ENCODE results near the gene AKAP10. TPM values are rescaled to one million over a fixed set of nuclear protein-coding genes. Genes with fewer than 3 reads are reported as not detected.

The AKAP10 gene
- total RNA-seq, 1 experiment from 2014 or later, result 20.2 TPM

- H2BK15ac ChIP-seq (ENCODE audit: low read depth, low read length), result no peak overlapping the region
- H2BK5ac ChIP-seq (ENCODE audit: insufficient read length, low read length), result no peak overlapping the region
- no peak overlapping the region for H3K23ac ChIP-seq (ENCODE audit: insufficient read length, low read depth, low read length)
- no peak overlapping the region for H2BK20ac ChIP-seq (ENCODE audit: low read depth, low read length, poor library complexity, severe bottlenecking)
- no peaks in the 10 kb centered on the region for H3K9me3 ChIP-seq (ENCODE audit: control insufficient read depth, low read depth, low read length)
- H3K4me1 Mint-ChIP-seq, result peaks cover 10 to 11% of the 10 kb centered on the region in 2 experiments
- no CpG with 5 or more reads among the region's 2 CpGs for WGBS (ENCODE audit: extremely low coverage, insufficient read length, low lambda C conversion rate)
- no peak overlapping the region for H3K4me3 Mint-ChIP-seq
- DNase-seq, result no peak
- no peak overlapping the region for H4K5ac ChIP-seq (ENCODE audit: insufficient read length, low read depth, low read length)
- no peak overlapping the region for H3K4ac ChIP-seq (ENCODE audit: low read depth, low read length)
- no peak overlapping the region for H3K18ac ChIP-seq (ENCODE audit: insufficient read length, low read depth, low read length)
- TF ChIP-seq CTCF (conservative IDR thresholded peaks at IDR 0.05), result no peak
- no peak overlapping the region for H3K56ac ChIP-seq (ENCODE audit: insufficient read length, low read depth, low read length)
- H3K27me3 ChIP-seq (ENCODE audit: insufficient read depth, low read length), result no peaks in the 10 kb centered on the region
- H3K9ac ChIP-seq (ENCODE audit: extremely low read depth, insufficient read length, low read length), result no peak overlapping the region
- no peaks in the 10 kb centered on the region for H3K79me1 ChIP-seq (ENCODE audit: insufficient read depth, low read depth, low read length, poor library complexity, severe bottlenecking)
- no peak overlapping the region for H2BK12ac ChIP-seq (ENCODE audit: insufficient read length, low read depth, low read length)
- no peak overlapping the region for H3K14ac ChIP-seq (ENCODE audit: insufficient read depth, low read length)
- H3T11ph ChIP-seq (ENCODE audit: low read length), result no peak overlapping the region
- H3K4me1 ChIP-seq (ENCODE audit: insufficient read depth, low read length), result no peaks in the 10 kb centered on the region; the same call in 1 of the 2 replicates
- no peak overlapping the region for H3K27ac ChIP-seq (ENCODE audit: insufficient read length, low read depth, low read length)
- peaks cover 17 to 67% (median 53%) of the 10 kb centered on the region in 3 experiments; a peak in 6 of 7 replicates for H3K36me3 Mint-ChIP-seq (ENCODE audit: insufficient read depth in 1 of 3, low read depth in 3 of 3)
- no peak overlapping the region for H2BK120ac ChIP-seq (ENCODE audit: low read depth, low read length, poor library complexity, severe bottlenecking)
- no peak overlapping the region for H3K27ac Mint-ChIP-seq
- no peaks in the 10 kb centered on the region for H3K23me2 ChIP-seq (ENCODE audit: insufficient read length, low read depth, low read length, poor library complexity, severe bottlenecking)
- H3K9me3 Mint-ChIP-seq, result no peaks in the 10 kb centered on the region
- no peak overlapping the region for H2AFZ ChIP-seq (ENCODE audit: low read length)
- no peaks in the 10 kb centered on the region for H4K20me1 ChIP-seq (ENCODE audit: control insufficient read depth, insufficient read depth, insufficient read length)
- H4K8ac ChIP-seq (replicated peaks; ENCODE audit: insufficient read length, low read depth, low read length), result no peak overlapping the region
- H3K4me2 ChIP-seq (ENCODE audit: insufficient read depth, insufficient read length, low read length), result no peak overlapping the region
- H4K91ac ChIP-seq (ENCODE audit: insufficient read length, low read depth, low read length), result no peak overlapping the region
- H3K27me3 Mint-ChIP-seq (ENCODE audit: low read depth), result no peaks in the 10 kb centered on the region
- no peak overlapping the region for H2AK5ac ChIP-seq (ENCODE audit: insufficient read length, low read length)
- no peaks in the 10 kb centered on the region for H3K79me2 ChIP-seq (ENCODE audit: insufficient read depth, low read length)
These were observed 62.2 kb downstream of the AKAP10 start for GRCh38 chr17:19915245-19915978.
